ENCODE measurements around the gene PLXND1. TPM values are rescaled to one million over a fixed set of nuclear protein-coding genes. Genes with fewer than 3 reads are reported as not detected.

PLXND1 gene
- total RNA-seq, 1 donor from 2014 or later, result 14.3 TPM

DNA sequence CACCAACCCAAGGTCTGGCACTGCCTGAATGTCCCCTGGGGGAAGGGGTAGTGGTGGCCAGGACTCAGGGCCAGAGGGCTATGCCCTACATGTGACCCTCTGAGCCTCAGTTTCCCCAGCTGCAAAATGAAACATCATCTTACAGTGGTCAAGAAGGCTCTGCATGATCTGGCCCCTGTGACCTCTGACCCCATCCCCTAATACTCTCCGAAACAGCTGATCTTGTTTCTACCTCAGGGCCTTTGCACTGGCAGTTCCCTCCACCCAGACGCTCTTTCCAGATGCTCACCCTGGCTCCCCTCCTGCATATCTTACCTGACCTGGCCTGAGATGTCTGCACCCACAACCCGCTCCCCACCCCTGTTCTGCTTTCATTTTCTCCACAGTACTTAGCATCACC lies 21.8 kb downstream of the PLXND1 start:
- DNase-seq, result no peak

DNA sequence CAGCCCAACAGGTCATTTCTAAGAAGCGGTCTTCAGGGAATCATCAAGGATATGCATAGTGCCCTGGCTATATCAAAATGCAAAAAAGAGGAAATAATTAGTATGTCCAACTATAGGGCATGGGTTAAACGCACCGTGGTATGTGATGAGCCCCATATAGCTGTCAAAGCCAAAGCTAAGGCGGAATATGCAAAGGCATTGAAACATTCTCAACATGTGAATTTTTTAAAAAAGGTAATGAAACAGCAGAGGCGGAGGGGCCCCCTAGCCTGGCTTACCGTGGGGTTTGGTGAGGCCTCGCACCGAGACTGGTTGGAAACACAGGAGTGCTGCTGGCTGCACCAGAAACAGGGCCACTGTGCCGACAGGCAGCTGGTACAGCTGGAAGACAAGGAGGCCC lies 23.2 kb downstream of the PLXND1 start:
- DNase-seq, result no peak

DNA sequence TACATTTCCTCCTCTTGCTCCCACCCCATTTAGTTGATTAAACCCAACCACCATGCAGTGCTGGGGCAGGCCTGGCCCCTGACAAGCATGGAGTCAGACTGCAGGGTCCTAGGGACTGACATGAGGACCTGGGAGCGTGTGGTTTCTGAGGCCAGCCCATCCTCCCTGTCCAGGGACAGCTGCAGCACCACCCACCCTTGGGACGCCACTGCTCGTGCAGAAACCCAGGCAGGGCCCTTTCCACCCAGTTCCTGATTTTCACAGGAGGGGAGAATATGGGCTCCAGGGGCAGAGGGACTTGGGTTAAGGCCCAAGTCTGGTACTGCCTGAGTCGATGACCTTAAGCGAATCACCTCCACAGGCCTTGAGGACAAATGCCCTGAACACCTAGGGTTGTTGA lies 23.7 kb downstream of the PLXND1 start:
- DNase-seq, result no peak

DNA sequence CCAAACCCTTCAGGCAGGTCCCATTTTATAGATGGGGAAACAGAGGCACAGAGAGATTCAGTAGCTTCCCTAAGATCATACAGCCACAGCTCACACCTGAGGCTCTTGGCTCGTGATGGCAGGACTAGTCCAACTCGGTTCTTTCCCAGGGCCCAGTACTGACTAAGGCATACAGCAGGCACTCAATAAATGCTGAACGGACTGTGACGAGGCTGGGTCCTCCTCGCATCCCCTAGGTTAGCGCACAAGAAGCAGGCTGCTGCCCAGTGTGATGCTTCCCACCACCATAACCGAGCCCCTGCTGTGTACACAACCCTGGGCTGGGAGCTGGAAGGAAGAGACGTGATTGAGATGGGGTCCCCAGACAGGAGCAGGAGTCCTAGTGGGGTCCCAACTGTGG lies 24.9 kb downstream of the PLXND1 start:
- no peak for DNase-seq

DNA sequence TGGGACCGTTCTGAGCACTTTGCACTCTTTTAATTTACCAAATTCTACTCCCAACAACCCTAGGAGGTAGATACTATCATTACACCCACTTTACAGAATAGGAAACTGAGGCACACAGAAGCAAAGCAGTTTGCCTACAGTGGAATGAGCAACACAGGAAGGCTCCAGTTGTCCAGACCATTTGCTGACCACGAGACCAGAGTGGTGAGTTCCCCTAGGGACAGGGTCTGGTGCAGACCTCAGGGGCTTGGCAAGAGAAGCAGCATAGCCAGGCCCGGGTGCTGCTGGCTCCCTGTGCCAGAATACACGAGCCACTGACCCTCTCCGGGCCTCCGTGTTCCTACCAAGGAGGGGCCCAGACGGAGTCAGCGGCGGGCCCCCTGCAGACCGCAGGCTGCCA lies 26.5 kb downstream of the PLXND1 start:
- DNase-seq, result no peak

DNA sequence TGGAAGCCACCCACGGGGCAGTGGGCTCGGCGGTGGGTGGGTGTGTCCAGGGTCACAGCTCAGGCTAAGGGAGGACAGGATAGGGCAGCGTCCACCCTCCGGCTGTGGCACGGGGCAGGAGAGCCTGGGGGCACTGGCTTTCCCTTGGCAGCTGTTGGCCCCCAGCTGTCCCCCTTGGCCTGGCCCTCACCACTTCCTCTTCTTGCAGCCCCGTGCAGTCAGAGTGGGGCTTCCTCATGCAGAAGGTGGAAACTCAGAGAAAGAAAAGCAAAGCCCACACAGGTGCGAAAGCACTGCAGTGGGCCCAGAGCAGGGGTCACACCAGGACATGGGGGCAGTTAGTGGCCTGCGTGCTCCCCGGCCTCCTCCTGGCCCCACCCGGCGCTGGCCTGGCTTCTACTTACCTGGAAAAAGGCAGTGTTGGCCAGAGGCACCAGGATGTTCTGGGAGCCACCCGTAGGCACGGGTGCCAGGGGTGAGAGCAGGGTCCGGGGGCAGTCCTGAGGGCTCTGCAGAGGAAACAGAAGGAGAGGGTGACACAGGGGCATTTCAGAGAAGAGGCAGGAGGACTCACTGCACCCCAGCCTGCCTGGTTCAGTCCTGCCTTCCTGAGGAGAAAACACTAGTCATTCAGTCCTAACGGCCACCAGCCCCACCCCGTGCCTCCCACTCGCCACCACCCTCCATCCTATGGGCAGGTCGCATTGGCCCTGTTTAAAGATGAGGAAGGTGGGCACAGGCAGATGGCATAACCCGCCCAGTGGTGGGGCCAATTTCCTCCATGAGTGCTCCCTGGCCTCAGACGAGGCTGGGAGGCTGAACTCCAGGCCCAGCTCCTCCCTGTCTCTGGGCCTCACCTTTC lies 28.3 kb downstream of the PLXND1 start:
- DNase-seq, result no peak

DNA sequence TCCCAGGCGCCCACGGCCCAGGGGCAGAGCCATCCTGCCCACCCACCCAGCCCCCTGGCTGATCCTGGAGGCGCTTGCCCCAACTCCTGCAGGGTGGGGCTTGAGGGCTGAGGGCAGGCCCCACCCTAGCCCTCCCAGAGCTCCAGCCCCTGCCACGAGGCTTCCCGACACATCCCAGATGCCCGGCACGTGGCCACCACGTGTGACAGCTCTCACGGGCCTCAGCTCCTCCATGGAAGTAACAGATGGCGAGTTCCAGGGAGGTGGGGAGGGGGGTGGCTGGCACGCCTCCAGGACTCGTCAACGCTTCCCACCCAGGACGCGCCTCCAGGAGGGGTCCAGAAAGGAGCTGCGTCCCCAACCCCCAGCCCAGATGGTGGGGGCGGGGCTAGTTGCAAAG lies 29.1 kb downstream of the PLXND1 start:
- DNase-seq, result no peak

DNA sequence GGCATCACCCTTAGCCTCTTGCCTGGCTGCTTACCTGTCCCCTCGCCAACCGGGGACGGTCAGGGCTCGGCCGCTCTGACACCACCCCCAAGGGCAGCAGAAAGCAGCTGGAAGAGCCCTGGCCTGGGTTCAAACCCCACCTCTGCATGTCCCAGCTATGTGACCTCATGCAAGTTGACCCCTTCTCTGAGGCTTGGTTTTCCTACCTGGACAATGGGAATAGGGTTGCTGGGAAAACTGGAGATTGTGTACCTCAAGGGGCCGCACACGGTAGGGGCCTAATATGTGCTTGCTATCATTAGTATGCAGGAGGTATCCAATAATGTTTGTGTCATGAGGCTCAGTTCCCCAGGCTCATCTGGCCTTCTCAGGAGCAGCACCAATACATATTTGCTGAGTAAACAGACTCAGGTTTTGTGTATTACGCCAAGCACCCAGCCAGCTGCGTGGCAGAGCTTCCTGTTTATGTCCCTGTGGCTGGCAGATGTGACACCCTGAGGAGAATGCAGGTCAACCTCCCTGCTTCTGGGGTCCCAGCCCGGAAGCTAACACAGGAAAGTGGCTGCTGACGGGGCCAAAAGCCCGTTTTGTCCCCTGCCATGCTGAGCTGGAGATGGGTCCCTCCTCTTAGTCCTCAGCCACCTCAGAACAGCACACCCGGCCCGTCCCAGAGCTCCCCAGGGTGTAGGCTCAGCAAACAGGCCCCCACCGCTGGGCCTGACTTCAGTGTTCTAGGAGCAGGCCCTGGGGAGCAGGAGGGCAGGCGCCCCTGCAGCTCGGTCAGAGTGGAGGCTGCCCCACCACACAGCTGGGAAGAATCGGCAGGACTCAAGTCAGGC lies 29.7 kb downstream of the PLXND1 start:
- no peak for DNase-seq

DNA sequence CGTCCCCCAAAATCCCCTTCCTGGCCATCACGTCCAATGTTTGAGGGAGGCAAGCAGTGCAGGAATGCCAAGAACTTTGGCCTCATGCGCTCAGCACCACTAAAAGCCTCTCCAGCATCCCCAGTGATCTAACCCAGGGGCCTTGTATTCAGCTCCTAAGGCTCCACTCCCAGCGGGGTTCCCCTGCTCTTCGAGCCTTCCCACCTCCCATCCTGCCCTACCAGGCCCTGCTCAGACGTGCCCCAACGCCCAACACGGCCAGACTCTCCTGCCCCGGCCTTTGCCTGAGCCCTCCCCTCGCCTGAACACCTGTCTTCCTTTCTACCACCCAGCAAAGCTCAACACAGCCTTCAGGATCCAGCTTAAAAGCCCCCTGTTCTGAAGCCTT lies 30.5 kb downstream of the PLXND1 start:
- DNase-seq, result no peak

DNA sequence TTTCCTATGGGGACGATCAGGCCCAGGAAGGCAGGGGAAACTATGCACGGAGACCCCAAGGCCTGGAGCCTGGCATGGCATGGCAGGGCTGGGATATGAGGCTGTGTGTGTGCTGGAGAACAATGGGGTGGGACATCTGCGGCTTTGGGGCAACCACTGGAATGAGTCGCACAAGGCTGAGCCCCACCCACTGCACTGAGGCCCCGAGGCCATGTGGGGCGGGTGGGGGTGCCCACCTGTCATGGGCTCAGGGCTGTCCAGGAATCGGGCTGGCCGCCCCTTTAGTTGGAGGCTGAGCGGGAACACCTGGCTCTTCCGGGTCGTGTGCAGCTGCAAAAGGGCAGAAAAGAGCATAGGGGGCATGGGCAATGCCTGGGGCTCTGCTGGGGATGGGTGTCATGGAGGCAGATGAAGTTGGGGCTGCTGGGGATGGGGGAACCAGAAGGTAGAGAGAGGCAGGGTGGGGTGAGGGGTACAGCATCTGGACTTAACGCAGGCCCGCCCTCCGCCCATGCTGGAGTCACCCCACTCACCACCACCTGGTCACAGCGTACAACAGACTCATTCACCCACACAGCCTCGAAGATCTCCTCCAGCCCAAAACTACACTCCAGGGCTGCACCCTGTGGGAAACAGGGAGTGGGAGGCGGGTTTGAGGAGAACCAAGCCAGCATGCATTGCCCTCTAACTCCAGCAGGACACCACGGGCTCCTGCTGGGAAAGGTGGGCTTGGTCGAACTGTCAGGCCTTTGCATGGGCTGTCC lies 31.1 kb downstream of the PLXND1 start:
- DNase-seq, result no peak

DNA sequence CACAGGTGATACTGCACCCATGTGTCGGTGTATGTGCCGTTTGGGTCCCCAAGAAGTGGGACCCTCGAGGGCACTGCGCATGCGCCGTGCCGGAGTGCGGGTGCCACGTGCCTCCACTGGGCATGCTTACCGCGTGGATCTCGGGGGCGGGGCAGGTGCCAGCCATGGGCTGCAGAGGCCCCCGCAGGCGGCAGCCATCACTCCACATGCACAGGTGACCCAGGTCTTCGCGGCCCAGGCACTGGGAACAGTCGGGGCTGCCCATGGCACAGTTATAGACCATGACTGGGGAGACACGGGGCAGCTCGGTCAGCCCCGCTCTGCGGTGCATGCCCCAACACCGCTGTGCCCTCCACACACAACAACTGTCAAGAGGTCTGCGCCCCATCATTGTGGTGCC lies 32.3 kb downstream of the PLXND1 start:
- DNase-seq, result no peak

DNA sequence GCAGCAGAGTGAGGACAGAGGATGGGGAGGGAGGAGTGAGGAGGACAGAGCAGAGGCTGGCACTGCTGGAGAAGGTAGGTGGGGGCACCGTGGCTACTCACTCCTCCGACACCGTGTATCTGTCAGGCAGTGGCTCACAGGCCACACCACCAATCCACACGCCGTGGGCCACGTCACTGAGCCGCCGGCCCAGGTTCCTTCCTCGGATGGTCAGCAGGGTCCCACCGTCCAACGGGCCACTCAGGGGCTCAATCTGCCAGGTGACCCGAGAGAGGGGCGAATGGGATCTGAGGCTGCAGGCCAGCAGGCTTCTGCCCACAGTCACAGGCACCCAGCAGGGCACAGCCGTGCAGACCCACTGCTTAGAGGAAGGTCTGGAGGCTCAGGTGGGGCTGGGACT lies 33.0 kb downstream of the PLXND1 start:
- DNase-seq, result no peak

DNA sequence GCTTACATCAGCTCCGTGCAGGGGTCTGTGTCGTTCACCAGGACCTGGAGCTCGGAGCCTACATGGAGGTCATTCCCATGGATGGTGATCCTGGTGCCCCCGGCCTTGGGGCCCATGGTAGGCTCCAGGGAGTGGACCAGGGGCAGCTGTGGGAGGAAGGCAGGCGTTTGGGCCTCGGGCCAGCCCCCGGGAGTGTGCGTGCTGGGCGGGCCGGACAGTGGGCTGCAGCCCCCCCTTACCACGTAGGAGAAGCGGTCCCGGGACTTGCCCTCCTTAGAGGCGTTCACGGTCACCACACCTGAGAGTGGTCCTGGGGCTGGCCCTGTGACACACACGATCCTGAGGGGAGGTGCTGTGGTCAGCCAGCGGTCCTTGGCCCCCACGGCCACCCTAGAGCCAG lies 33.9 kb downstream of the PLXND1 start:
- no peak for DNase-seq

DNA sequence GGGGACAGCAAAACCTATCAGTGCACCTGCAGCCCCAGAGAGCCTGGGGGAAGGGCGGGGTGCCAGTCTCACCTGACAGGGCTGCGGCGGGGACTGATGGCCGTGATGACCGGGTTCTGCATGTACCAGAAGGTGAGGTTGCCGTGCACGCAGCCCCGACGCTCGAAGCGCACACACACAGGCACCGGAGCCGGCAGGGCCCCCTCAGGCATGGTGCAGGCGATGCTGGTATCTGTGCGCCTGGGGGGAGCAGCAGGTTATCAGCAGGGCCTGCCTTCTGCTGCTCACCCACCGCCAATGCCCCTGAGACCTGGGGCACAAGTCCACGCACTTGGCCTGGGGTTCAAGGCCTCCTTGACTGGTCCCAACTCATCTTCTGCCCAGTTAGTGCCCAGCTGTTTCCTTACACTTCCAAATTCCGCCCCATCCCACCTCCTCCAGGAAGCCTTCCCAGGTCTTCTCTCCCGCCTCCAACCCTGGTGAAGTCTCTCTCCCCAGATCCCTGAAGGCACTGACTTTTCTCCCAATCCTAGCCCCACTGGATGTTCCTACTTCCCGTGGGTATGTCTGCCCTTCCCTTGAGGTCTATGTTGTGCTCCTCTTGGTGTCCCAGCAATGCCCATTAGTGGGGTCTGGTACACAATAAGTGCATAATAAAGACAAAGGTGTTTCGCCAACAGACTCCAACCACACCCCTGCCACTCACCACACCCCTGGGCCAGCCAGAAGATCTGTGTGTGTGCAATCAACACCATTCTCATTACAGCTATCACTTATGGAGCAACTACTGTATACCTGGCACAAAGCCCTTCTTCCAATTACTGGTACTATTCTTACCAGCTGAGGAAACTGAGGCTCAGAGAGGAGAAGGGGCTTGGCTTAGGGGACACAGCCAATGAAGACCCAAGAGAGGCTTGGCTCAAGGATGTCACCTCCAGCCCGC lies 34.6 kb downstream of the PLXND1 start:
- DNase-seq, result no peak

DNA sequence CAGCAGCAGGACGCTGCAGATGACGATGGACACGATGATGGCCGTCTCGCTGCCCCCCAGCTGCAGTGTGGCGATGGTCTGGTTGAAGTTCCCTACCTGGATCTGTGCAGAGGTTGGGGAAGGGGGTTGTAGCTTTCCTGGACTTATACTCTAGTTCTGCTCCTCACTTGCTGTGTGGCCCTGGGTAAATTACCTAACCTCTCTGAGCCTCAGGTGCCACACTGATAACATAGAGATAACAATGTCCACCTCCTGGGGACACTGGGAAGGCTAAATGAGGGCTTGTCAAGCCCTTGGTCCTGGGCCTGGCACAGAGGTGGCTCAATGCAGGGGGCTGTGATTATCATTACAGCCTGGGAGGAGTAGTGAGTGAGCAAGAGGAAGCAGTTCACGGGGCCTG lies 36.6 kb downstream of the PLXND1 start:
- DNase-seq, result no peak

DNA sequence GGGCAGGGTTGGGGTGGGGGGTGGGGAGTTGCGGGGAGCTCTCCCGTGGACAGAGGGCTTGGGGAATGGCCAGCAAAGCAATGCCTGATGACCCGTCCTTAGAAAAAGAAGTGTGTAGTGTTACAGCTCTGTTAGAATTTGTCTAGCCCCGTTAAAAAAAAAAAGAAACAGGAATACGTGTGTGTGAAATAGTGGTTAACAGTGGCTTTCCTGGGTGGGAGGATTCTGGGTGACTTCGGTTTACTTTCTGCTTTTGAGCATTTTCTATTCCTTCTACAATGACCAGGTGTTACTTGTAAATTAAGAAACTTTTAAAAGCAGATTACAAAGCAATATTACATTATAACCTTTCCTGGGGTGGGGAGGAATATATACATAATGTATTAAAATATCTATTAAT lies 38.5 kb downstream of the PLXND1 start:
- no peak for DNase-seq

DNA sequence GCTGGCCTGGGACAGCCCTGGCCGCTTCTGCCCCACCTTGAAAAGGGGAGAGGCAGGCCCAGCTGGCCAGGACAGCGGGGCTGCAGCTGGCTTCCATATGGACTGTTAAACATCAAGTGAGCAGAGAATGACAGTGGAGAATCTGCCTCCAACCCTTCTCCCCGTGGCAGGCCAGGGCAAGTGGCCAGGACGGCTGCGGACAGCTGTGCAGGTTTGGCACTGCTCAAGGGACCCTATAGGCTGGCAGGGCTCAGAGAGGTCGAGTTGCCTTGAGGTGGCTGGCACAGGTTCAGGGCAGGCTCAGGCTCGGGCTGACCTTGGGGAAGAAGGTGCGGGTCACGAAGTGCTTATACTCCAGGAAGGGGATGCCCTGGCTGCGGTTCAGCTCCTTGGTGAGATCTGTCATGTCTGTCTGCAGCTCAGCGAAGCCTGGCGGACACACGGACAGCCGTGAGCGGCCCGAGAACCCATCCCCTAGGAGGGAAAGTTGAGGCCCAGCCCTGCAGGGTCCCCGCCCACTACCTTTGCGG lies 39.2 kb downstream of the PLXND1 start:
- no peak for DNase-seq

DNA sequence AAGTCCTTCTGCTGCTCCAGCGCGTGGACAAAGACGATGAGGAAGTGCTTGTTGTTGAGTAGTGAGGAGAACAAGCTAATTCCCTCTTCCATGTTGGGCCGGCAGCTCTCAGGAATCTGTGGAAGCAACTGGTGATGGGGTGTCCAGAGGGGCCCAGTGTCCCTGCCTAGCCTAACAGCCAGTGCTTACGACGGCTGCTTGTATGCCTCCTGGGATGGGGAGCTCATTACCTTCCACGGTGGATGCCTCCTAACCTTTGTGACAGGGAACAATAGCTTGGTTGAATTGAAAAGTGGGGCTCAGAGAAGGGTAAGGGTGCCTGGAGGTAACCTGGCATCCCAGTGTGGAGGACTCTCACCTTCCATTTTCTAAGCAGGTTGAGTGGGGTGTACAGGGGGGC lies 40.6 kb downstream of the PLXND1 start:
- DNase-seq, result no peak

DNA sequence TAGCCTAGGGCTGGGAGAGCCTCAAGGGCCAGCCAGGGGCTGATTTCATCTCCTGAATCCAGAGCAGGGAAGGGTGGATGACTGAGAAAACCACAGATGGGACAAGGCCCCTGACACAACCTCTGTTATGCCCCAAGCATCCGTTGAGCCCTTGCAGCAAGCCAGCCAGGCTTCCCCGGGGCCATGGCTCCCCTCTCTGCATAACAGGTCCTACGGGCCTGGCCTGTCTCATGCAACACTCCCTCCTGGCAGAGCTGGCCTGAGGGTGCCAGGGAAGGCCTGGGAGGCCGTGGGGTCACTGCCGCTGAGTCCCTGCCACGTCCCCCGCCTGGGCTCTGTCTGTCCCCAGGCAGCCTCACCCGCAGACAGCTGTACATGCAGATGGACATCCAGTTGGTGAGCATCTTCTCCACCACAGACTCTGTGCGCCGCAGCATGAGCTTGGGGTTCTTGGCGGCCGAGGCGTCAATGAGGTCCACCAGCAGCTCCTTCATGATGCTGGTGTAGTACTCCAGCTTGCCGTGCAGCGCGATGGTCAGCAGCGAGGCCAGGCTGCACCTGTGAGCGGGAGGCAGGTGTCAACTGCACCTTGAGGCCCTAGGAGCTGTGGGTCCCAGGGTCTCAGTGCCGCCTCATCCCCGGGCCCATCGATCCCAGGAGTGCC lies 41.4 kb downstream of the PLXND1 start:
- no peak for DNase-seq

DNA sequence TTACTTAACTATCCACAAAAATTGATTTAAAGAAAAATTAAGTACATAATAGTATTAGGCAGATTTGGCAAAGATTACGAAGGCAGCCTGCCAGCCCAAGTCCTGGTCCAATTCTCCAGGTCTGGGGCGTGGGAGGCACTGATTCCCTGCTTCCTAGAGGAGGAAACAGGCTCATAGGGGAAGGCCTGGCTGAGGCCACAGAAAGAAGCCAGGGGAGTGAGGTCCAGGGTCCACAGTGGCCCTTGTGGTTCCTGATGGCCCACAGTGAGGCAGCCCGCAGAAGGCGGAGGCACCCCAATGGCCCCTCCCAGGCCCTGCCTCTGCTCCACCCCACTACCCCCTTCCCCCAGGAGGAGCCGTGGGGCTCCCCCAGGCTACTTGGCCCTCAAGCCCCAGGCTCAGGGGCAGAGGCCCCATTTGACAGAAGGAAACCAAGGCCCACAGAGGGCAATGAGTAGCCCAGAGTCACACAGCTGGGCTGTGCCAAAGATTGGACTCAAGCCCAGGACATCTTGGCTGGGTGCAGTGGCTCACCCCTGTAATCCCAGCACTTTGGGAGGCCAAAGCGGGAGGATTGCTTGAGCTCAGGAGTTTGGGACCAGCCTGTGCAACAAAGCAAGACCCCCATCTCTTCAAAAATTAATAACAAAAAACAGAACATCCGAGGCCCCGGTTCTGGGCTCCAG lies 42.5 kb downstream of the PLXND1 start:
- DNase-seq, result no peak
